ENCODE measurements around the gene GNGT1. TPM values are rescaled to one million over a fixed set of nuclear protein-coding genes. Genes with fewer than 3 reads are reported as not detected.

The GNGT1 gene
- total RNA-seq, 1 experiment from 2014 or later, result not detected

GRCh38 chr7:93955304-93955703 is 48.9 kb downstream of the GNGT1 start:
- intact Hi-C loops (cut with micrococcal nuclease; ENCODE audit: unreplicated experiment) (no loop called here), in situ Hi-C loops (cut with HindIII; ENCODE audit: low pct_unique_long_range_greater_than_20kb, low sequenced_read_pairs) (no loop called here)
- H3K4me3 ChIP-seq (ENCODE audit: low read depth in 2 of 2, low read length in 2 of 2), result no peak overlapping the region
- H3K36me3 ChIP-seq (ENCODE audit: control insufficient read depth, insufficient read depth, low read length), result no peaks in the 10 kb centered on the region
- TF ChIP-seq REST (IDR thresholded peaks at IDR 0.05; ENCODE audit: insufficient read depth in 1 of 2, low read depth in 2 of 2, low read length in 1 of 2) (no peak), TCF7L2 (IDR thresholded peaks at IDR 0.05; ENCODE audit: low read depth, low read length) (no peak), CTCF (IDR thresholded peaks at IDR 0.05) (no peak), SIN3A (IDR thresholded peaks at IDR 0.05; ENCODE audit: borderline replicate concordance, insufficient read depth, low read depth, low read length) (no peak), POLR2AphosphoS5 (IDR thresholded peaks at IDR 0.05; ENCODE audit: low read depth, low read length) (no peak)
- POLR2A ChIA-PET, result no interaction called here
- no TSS peak for BruUV-seq (replicated peaks)
- DNase-seq (ENCODE audit: low read depth, low spot score), result no peak
- H3K4me1 ChIP-seq (ENCODE audit: control insufficient read depth, insufficient read depth, low read length), result no peaks in the 10 kb centered on the region
- no peak for ATAC-seq
- no peaks in the 10 kb centered on the region for H3K9me3 ChIP-seq (ENCODE audit: control insufficient read depth, insufficient read depth, low read depth, low read length)
- H3K27ac ChIP-seq (ENCODE audit: low read length), result no peak overlapping the region
- CTCF ChIA-PET, result no interaction called here
- no peaks in the 10 kb centered on the region for H3K27me3 ChIP-seq (ENCODE audit: control insufficient read depth, insufficient read depth, low read length)

- intact Hi-C loops (cut with micrococcal nuclease; ENCODE audit: unreplicated experiment), result no loop called here
- no peaks in the 10 kb centered on the region for H3K9me3 ChIP-seq (ENCODE audit: control insufficient read depth, insufficient read depth, low read depth, low read length)
- CTCF ChIA-PET, result no interaction called here
- POLR2A ChIA-PET, result no interaction called here
- in situ Hi-C loops (cut with HindIII; ENCODE audit: low pct_unique_long_range_greater_than_20kb, low sequenced_read_pairs), result no loop called here
- DNase-seq (ENCODE audit: low read depth, low spot score) (no peak), ATAC-seq (no peak)
- H3K27me3 ChIP-seq (ENCODE audit: control insufficient read depth, insufficient read depth, low read length), result no peaks in the 10 kb centered on the region
- no peak overlapping the region for H3K4me3 ChIP-seq (ENCODE audit: low read depth in 2 of 2, low read length in 2 of 2)
- no peak for TF ChIP-seq CTCF (IDR thresholded peaks at IDR 0.05)
- no peak for TF ChIP-seq TCF7L2 (IDR thresholded peaks at IDR 0.05; ENCODE audit: low read depth, low read length)
- no peak for TF ChIP-seq REST (IDR thresholded peaks at IDR 0.05; ENCODE audit: insufficient read depth in 1 of 2, low read depth in 2 of 2, low read length in 1 of 2)
- no peak for TF ChIP-seq POLR2AphosphoS5 (IDR thresholded peaks at IDR 0.05; ENCODE audit: low read depth, low read length)
- no peak for TF ChIP-seq SIN3A (IDR thresholded peaks at IDR 0.05; ENCODE audit: borderline replicate concordance, insufficient read depth, low read depth, low read length)
- H3K36me3 ChIP-seq (ENCODE audit: control insufficient read depth, insufficient read depth, low read length), result no peaks in the 10 kb centered on the region
- no peak overlapping the region for H3K27ac ChIP-seq (ENCODE audit: low read length)
- no peaks in the 10 kb centered on the region for H3K4me1 ChIP-seq (ENCODE audit: control insufficient read depth, insufficient read depth, low read length)
- BruUV-seq (replicated peaks), result no TSS peak
These were observed 51.4 kb downstream of the GNGT1 start for GRCh38 chr7:93957767-93958166.
